GM18873 (cell line): Measurements from ENCODE around the gene SLCO2B1.

Experiments used
- ATAC-seq: cut with Tn5 transposase; IDR thresholded peaks from one replicate; pipeline ENCODE4 v1.9.1; 2021; ENCODE audit warnings: mild to moderate bottlenecking, moderate library complexity, moderate number of reproducible peaks; ENCODE audit not compliant: unreplicated experiment, low FRiP score

Gene SLCO2B1

GRCh38 chr11:75208446-75208845 is 57.5 kb downstream of the SLCO2B1 start:
- no peak for ATAC-seq

GRCh38 chr11:75212411-75212810 is 61.5 kb downstream of the SLCO2B1 start:
- ATAC-seq: no peak

- no peak for ATAC-seq
These were observed 63.5 kb downstream of the SLCO2B1 start for GRCh38 chr11:75214411-75214821.

GRCh38 chr11:75214843-75215242 is 63.9 kb downstream of the SLCO2B1 start:
- no peak for ATAC-seq

- no peak for ATAC-seq
These were observed 69.0 kb downstream of the SLCO2B1 start for GRCh38 chr11:75219869-75220268.

- ATAC-seq: no peak
These were observed 73.2 kb downstream of the SLCO2B1 start for GRCh38 chr11:75223954-75224643.

- no peak for ATAC-seq
These were observed 74.9 kb downstream of the SLCO2B1 start for GRCh38 chr11:75225794-75226193.

GRCh38 chr11:75229466-75229865 is 78.6 kb downstream of the SLCO2B1 start:
- ATAC-seq: no peak

- ATAC-seq: no peak
These were observed 79.7 kb downstream of the SLCO2B1 start for GRCh38 chr11:75230621-75231020.

- ATAC-seq: no peak
These were observed 82.9 kb downstream of the SLCO2B1 start for GRCh38 chr11:75233754-75234172.

GRCh38 chr11:75236062-75236461 is 85.2 kb downstream of the SLCO2B1 start:
- no peak for ATAC-seq

- no peak for ATAC-seq
These were observed 86.1 kb downstream of the SLCO2B1 start for GRCh38 chr11:75237050-75237449.

GRCh38 chr11:75238595-75239440 is 87.9 kb downstream of the SLCO2B1 start:
- ATAC-seq: no peak

GRCh38 chr11:75239531-75240290 is 88.8 kb downstream of the SLCO2B1 start:
- no peak for ATAC-seq

- ATAC-seq: no peak
These were observed 89.6 kb downstream of the SLCO2B1 start, which contains the start of gene TPBGL for GRCh38 chr11:75240311-75241035. Gene TPBGL (plus strand): TSS chr11:75240774. CDS start chr11:75241050, 276 bp downstream.

- ATAC-seq: no peak
These were observed 90.4 kb downstream of the SLCO2B1 start for GRCh38 chr11:75241036-75241905.

GRCh38 chr11:75241906-75242644 is 91.2 kb downstream of the SLCO2B1 start:
- no peak for ATAC-seq

- ATAC-seq: no peak
These were observed 92.1 kb downstream of the SLCO2B1 start for GRCh38 chr11:75242722-75243600.
